ENCODE data around the gene ENOX1.

Gene ENOX1

DNA sequence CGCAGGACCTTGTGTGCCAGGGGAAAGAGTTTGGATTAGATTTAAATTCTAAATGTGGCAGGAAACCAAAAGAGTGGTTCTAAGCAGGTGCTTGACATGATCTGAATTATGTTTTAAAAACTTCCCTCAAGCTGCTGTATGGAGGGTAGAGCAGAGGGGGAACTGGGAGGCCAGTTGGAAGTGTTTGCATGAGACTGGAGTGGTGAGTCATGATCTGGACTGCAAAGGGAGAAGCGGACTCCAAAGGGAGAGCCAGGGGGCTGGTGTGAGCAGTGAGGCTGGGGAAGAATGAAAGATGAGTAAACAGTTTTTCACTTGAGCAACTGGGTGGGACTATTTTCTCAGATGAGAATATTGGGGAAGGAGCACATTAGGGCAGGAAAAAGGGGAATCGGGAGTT, 557.3 kb downstream of the ENOX1 start:
- no peak for TF ChIP-seq SIN3A (IDR thresholded peaks at IDR 0.05; ENCODE audit: borderline replicate concordance, insufficient read depth, low read length)
- TF ChIP-seq FOXP2 (optimal IDR thresholded peaks at IDR 0.05; ENCODE audit: borderline replicate concordance, extremely low read depth, extremely low read length, insufficient read depth), result no peak
- TF ChIP-seq POLR2AphosphoS5 (IDR thresholded peaks at IDR 0.05; ENCODE audit: low read depth, low read length), result no peak
- TF ChIP-seq, protein P1, sequence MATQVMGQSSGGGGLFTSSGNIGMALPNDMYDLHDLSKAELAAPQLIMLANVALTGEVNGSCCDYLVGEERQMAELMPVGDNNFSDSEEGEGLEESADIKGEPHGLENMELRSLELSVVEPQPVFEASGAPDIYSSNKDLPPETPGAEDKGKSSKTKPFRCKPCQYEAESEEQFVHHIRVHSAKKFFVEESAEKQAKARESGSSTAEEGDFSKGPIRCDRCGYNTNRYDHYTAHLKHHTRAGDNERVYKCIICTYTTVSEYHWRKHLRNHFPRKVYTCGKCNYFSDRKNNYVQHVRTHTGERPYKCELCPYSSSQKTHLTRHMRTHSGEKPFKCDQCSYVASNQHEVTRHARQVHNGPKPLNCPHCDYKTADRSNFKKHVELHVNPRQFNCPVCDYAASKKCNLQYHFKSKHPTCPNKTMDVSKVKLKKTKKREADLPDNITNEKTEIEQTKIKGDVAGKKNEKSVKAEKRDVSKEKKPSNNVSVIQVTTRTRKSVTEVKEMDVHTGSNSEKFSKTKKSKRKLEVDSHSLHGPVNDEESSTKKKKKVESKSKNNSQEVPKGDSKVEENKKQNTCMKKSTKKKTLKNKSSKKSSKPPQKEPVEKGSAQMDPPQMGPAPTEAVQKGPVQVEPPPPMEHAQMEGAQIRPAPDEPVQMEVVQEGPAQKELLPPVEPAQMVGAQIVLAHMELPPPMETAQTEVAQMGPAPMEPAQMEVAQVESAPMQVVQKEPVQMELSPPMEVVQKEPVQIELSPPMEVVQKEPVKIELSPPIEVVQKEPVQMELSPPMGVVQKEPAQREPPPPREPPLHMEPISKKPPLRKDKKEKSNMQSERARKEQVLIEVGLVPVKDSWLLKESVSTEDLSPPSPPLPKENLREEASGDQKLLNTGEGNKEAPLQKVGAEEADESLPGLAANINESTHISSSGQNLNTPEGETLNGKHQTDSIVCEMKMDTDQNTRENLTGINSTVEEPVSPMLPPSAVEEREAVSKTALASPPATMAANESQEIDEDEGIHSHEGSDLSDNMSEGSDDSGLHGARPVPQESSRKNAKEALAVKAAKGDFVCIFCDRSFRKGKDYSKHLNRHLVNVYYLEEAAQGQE (IDR thresholded peaks at IDR 0.05; ENCODE audit: insufficient read depth in 1 of 2, low read depth in 2 of 2, low read length in 2 of 2), result no peak
- no peak for TF ChIP-seq TAF1 (IDR thresholded peaks at IDR 0.05; ENCODE audit: borderline replicate concordance, insufficient read depth, low read length)

DNA sequence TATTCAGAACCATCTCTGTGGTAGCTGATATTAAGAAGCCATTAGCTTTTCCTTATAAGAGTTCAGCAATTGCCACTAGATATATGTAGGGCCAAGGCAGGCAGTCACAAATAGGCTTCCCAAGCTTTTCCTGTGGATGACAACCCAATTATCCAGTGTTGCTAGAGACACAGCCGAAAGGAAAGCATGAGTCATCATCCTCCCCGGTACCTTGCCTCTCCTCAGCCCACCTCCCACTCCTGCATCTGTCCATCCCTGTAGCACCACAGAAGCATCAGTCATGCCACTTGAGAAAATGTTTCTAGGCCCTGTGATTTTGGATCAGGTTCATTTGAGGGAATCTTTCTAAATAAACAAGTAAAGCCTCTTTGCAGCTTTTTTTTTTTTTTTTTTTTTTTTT, 559.1 kb downstream of the ENOX1 start:
- TF ChIP-seq SIN3A (IDR thresholded peaks at IDR 0.05; ENCODE audit: borderline replicate concordance, insufficient read depth, low read length), result no peak
- no peak for TF ChIP-seq POLR2AphosphoS5 (IDR thresholded peaks at IDR 0.05; ENCODE audit: low read depth, low read length)
- TF ChIP-seq, protein P1 (IDR thresholded peaks at IDR 0.05; ENCODE audit: insufficient read depth in 1 of 2, low read depth in 2 of 2, low read length in 2 of 2), result no peak
- no peak for TF ChIP-seq FOXP2 (optimal IDR thresholded peaks at IDR 0.05; ENCODE audit: borderline replicate concordance, extremely low read depth, extremely low read length, insufficient read depth)
- TF ChIP-seq TAF1 (IDR thresholded peaks at IDR 0.05; ENCODE audit: borderline replicate concordance, insufficient read depth, low read length), result no peak

DNA sequence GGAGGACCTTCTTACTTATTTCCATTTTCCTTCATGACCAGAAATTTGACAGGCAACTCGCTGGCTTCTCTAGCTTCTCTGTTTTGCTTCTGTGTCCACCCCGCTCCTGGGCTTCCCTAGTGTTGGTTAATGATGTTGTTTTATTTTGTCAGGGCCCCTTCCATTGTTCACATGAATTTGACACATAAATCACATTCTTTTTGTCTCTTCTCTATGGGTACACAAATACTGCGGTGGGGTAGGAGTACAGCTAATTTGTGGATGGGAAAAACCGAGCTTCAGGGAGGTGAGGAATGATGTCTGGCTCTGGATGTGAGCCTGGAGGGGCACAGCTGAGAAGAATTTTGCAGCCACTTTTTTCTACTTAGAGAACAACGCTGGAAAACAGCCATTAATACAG, 563.6 kb downstream of the ENOX1 start:
- TF ChIP-seq TAF1 (IDR thresholded peaks at IDR 0.05; ENCODE audit: borderline replicate concordance, insufficient read depth, low read length) (no peak), SIN3A (IDR thresholded peaks at IDR 0.05; ENCODE audit: borderline replicate concordance, insufficient read depth, low read length) (no peak), FOXP2 (optimal IDR thresholded peaks at IDR 0.05; ENCODE audit: borderline replicate concordance, extremely low read depth, extremely low read length, insufficient read depth) (no peak), POLR2AphosphoS5 (IDR thresholded peaks at IDR 0.05; ENCODE audit: low read depth, low read length) (no peak)
- TF ChIP-seq, protein P1 (IDR thresholded peaks at IDR 0.05; ENCODE audit: insufficient read depth in 1 of 2, low read depth in 2 of 2, low read length in 2 of 2), result no peak

DNA sequence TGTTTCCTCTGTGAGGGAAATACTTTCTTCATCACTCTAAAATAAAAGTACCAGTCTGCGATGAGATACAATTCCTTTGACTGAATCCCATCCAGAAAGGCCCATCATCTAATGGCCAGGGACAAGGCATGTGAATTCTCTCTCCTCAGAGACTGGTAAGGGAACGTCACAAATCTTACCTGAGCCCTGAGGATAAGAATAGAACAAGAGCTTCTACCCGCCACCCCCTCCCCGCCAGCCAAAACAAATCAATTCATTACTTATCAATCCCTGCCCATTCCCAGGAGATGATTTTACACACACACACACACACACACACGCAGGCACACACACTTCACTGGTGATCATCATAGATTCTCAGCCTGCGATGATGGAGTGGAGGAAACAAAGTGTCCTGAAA, 564.7 kb downstream of the ENOX1 start:
- no peak for TF ChIP-seq TAF1 (IDR thresholded peaks at IDR 0.05; ENCODE audit: borderline replicate concordance, insufficient read depth, low read length)
- no peak for TF ChIP-seq FOXP2 (optimal IDR thresholded peaks at IDR 0.05; ENCODE audit: borderline replicate concordance, extremely low read depth, extremely low read length, insufficient read depth)
- no peak for TF ChIP-seq SIN3A (IDR thresholded peaks at IDR 0.05; ENCODE audit: borderline replicate concordance, insufficient read depth, low read length)
- TF ChIP-seq, protein P1 (IDR thresholded peaks at IDR 0.05; ENCODE audit: insufficient read depth in 1 of 2, low read depth in 2 of 2, low read length in 2 of 2), result no peak
- no peak for TF ChIP-seq POLR2AphosphoS5 (IDR thresholded peaks at IDR 0.05; ENCODE audit: low read depth, low read length)

GRCh38 chr13:43221611-43222010, 565.2 kb downstream of the ENOX1 start:
- TF ChIP-seq POLR2AphosphoS5 (IDR thresholded peaks at IDR 0.05; ENCODE audit: low read depth, low read length), result no peak
- TF ChIP-seq, protein P1 (IDR thresholded peaks at IDR 0.05; ENCODE audit: insufficient read depth in 1 of 2, low read depth in 2 of 2, low read length in 2 of 2), result no peak
- TF ChIP-seq TAF1 (IDR thresholded peaks at IDR 0.05; ENCODE audit: borderline replicate concordance, insufficient read depth, low read length), result no peak
- TF ChIP-seq SIN3A (IDR thresholded peaks at IDR 0.05; ENCODE audit: borderline replicate concordance, insufficient read depth, low read length), result no peak
- TF ChIP-seq FOXP2 (optimal IDR thresholded peaks at IDR 0.05; ENCODE audit: borderline replicate concordance, extremely low read depth, extremely low read length, insufficient read depth), result no peak

All from PFSK-1 (cell line).